Retinal pigment epithelial cell (primary cell): Measurements from ENCODE around the gene MTCL1.
A peak's percentile ranks its signal among the peaks of the same experiment; 100 is the strongest.

Experiments used
- DNase-seq: peaks from one replicate; pipeline ENCODE4 v3.0.0-alpha.2; 2010; ENCODE audit warnings: low read depth
- H3K4me3 ChIP-seq: 2 replicates; pipeline ENCODE4 v1.5.1; 2011; ENCODE audit warnings: mild to moderate bottlenecking, low read length, control low read depth, moderate library complexity
- CTCF ChIP-seq: conservative IDR thresholded peaks from 2 replicates; pipeline ENCODE4 v1.5.1; 2011; ENCODE audit warnings: low read depth, low read length, control low read depth, inconsistent platforms

MTCL1 gene

GRCh38 chr18:8705238-8705960, at the start of gene MTCL1:
MTCL1 (plus strand) TSS chr18:8705556; CDS start chr18:8705661, 105 bp downstream.
- H3K4me3 ChIP-seq = peak within 1 kb of the TSS; percentile 69
- no peak for DNase-seq
- TF ChIP-seq CTCF = no peak

- no peak for TF ChIP-seq CTCF
- DNase-seq = no peak
- no peak overlapping the region for H3K4me3 ChIP-seq
These were observed 49.1 kb upstream of the MTCL1 start for GRCh38 chr18:8656232-8656631.

- no peak for DNase-seq
- TF ChIP-seq CTCF = no peak
These were observed 48.1 kb upstream of the MTCL1 start for GRCh38 chr18:8657050-8657820.

GRCh38 chr18:8657873-8658470, 47.4 kb upstream of the MTCL1 start:
- DNase-seq = no peak
- H3K4me3 ChIP-seq = no peak overlapping the region
- no peak for TF ChIP-seq CTCF

More at GRCh38 chr18:8657050-8657820, 48.1 kb upstream of the MTCL1 start:
- H3K4me3 ChIP-seq = no peak overlapping the region

DNA sequence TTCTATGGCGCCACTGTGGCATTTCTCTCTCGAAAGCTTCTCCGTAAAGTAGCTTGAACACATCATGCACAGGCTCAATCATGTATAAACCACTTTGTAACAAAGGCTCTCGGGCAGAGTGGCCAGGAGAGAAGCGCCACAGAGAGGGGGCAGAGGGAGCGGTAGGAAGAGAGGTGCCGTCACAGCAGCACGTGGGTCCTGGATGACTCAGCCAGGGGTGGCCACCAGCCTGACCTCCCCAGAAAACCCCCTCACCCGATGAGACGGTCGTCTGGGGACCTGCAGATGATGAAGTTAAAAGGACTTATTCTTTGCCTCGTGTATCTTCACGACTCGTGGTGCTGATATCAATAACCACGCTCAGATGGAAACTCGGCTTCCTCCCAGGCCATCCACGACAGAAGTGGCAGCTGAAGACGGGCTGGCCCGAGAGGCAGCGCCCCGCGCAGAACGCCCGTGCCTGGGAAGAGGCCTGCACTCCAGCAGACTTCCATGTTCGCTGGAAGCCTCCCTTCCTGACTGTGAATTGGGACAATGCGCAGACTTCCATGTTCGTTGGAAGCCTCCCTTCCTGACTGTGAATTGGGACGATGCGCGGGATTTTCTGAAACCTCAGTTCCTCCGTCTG, 46.4 kb upstream of the MTCL1 start:
- no peak for TF ChIP-seq CTCF
- no peak overlapping the region for H3K4me3 ChIP-seq
- DNase-seq = no peak

- DNase-seq = no peak
- no peak overlapping the region for H3K4me3 ChIP-seq
- no peak for TF ChIP-seq CTCF
These were observed 45.6 kb upstream of the MTCL1 start for GRCh38 chr18:8659609-8660242.
